Measurements from ENCODE around the gene ARRDC5. TPM values are rescaled to one million over a fixed set of nuclear protein-coding genes. Genes with fewer than 3 reads are reported as not detected.

Gene ARRDC5
- total and polyA plus RNA-seq, 2 of the 13 experiments (the other 11 are each of a cell fraction or from before 2014, with no cell fraction given) = not detected

- peak; percentile 77 for TF ChIP-seq PAXIP1 (CRISPR knock-in tag; conservative IDR thresholded peaks at IDR 0.05)
- TF ChIP-seq FOXA3 (CRISPR knock-in tag; IDR thresholded peaks at IDR 0.05) = peak; percentile 23; the same call in 1 of the 2 replicates
- peak; percentile 58; the same call in 1 of the 2 replicates for TF ChIP-seq ZNF740 (CRISPR knock-in tag; IDR thresholded peaks at IDR 0.05)
- peak; percentile 46; the same call in 1 of the 2 replicates for TF ChIP-seq REPIN1 (CRISPR knock-in tag; IDR thresholded peaks at IDR 0.05; ENCODE audit: borderline replicate concordance, low read depth)
- TF ChIP-seq IRF2 (CRISPR knock-in tag; IDR thresholded peaks at IDR 0.05) = no peak
- no peak for TF ChIP-seq ZNF784 (CRISPR knock-in tag; IDR thresholded peaks at IDR 0.05; ENCODE audit: borderline replicate concordance)
- TF ChIP-seq ZFP62 (CRISPR knock-in tag; IDR thresholded peaks at IDR 0.05) = no peak
- TF ChIP-seq KDM1A (CRISPR knock-in tag; IDR thresholded peaks at IDR 0.05) = no peak; the same call in 1 of the 2 replicates
- no peak for TF ChIP-seq ZNF331 (CRISPR knock-in tag; IDR thresholded peaks at IDR 0.05)
- TF ChIP-seq ZSCAN25 (CRISPR knock-in tag; IDR thresholded peaks at IDR 0.05) = no peak
- no peak for TF ChIP-seq LRRFIP1 (CRISPR knock-in tag; conservative IDR thresholded peaks at IDR 0.05)
- TF ChIP-seq GATAD2A (CRISPR knock-in tag; IDR thresholded peaks at IDR 0.05) = peak; percentile 85
- TF ChIP-seq POGZ (CRISPR knock-in tag; IDR thresholded peaks at IDR 0.05) = no peak; the same call in 1 of the 2 replicates
- TF ChIP-seq KAT2B (IDR thresholded peaks at IDR 0.05; ENCODE audit: borderline replicate concordance, low read depth, low read length) = peak; percentile 45; the same call in 1 of the 2 replicates
- TF ChIP-seq ZMYM4 (CRISPR knock-in tag; IDR thresholded peaks at IDR 0.05) = 0 out of 2 replicates have a peak, but pooled peaks have one; percentile 32
- no peak for TF ChIP-seq STAT5B (CRISPR knock-in tag; IDR thresholded peaks at IDR 0.05)
- peak; percentile 69; the same call in 1 of the 2 replicates for TF ChIP-seq HMG20A (CRISPR knock-in tag; IDR thresholded peaks at IDR 0.05; ENCODE audit: borderline replicate concordance)
- no peak for TF ChIP-seq ZBTB38 (CRISPR knock-in tag; IDR thresholded peaks at IDR 0.05)
- no peak for TF ChIP-seq ZNF577 (CRISPR knock-in tag; IDR thresholded peaks at IDR 0.05; ENCODE audit: borderline replicate concordance, low read depth)
- no peak for TF ChIP-seq BRCA1 (CRISPR knock-in tag; IDR thresholded peaks at IDR 0.05)
- TF ChIP-seq ZNF124 (CRISPR knock-in tag; IDR thresholded peaks at IDR 0.05) = no peak
- peak; percentile 59; the same call in 1 of the 2 replicates for TF ChIP-seq NR2C2 (CRISPR knock-in tag; IDR thresholded peaks at IDR 0.05; ENCODE audit: borderline replicate concordance)
- no peak for TF ChIP-seq TFE3 (CRISPR knock-in tag; IDR thresholded peaks at IDR 0.05)
- TF ChIP-seq SMARCE1 (IDR thresholded peaks at IDR 0.05; ENCODE audit: borderline replicate concordance) = no peak
- no peak for TF ChIP-seq ZNF879 (CRISPR knock-in tag; IDR thresholded peaks at IDR 0.05)
Measured at GRCh38 chr19:4904481-4904880, 1.8 kb upstream of the ARRDC5 start (continued).
